SK-N-SH (cell line): ENCODE data around the gene DNASE1L2. TPM values are rescaled to one million over a fixed set of nuclear protein-coding genes. Genes with fewer than 3 reads are reported as not detected.

Experiments used
- CTCF ChIA-PET: fragments of 300-600, 350-600 bp; formaldehyde crosslinking; extraction: SDS; loops from one replicate; lab custom pipeline; 2021; lab: Yijun Ruan, JAX
- POLR2A ChIA-PET: fragments of 350-600 bp; sonication (Branson Sonifier 250); formaldehyde crosslinking; extraction: SDS; loops from one replicate; lab custom pipeline; 2020; ENCODE audit warnings: antibody characterized with exemption, inconsistent platforms; lab: Yijun Ruan, JAX
- DNase-seq: peaks from one replicate; pipeline ENCODE4 v3.0.0; 2012
- H2AFZ ChIP-seq: fragments of 200-600 bp; sonication (generic); 2 replicates; pipeline ENCODE4 v1.8.1; 2016; ENCODE audit warnings: antibody characterized with exemption, mild to moderate bottlenecking, low read depth
- H3F3A ChIP-seq: fragments of 200-600 bp; sonication (generic); replicated peaks from 2 replicates; pipeline ENCODE3; 2016; ENCODE audit warnings: antibody characterized with exemption, mild to moderate bottlenecking; ENCODE audit not compliant: insufficient read depth
- H3K27ac ChIP-seq, 2 experiments: fragments of 200-500 bp in 1 of 2; fragments of 200-600 bp in 1 of 2; sonication (Bioruptor generic) in 1 of 2; sonication (generic), shearing (Covaris generic) in 1 of 2; 2 replicates each; pipeline versions ENCODE4 v1.5.1 to v1.6.1; 2014 to 2016; ENCODE audit warnings: low read depth in 2 of 2, inconsistent platforms in 1 of 2, low read length in 1 of 2, mild to moderate bottlenecking in 1 of 2, mixed read lengths in 1 of 2
- H3K27me3 ChIP-seq: fragments of 200-600 bp; sonication (generic), shearing (Covaris generic); 2 replicates; pipeline ENCODE4 v1.6.1; 2016; ENCODE audit warnings: mixed run types; ENCODE audit not compliant: insufficient read depth
- H3K36me3 ChIP-seq, 2 experiments: fragments of 200-500 bp in 1 of 2; fragments of 200-600 bp in 1 of 2; sonication (Bioruptor generic) in 1 of 2; sonication (generic) in 1 of 2; replicated peaks in 1 of 2; 2 replicates each; pipeline versions ENCODE3 to v1.5.1; 2014 to 2016; ENCODE audit warnings: low read length in 1 of 2, mild to moderate bottlenecking in 1 of 2; ENCODE audit not compliant: insufficient read depth in 2 of 2, control insufficient read depth in 1 of 2
- H3K4me1 ChIP-seq, 2 experiments: fragments of 200-500 bp in 1 of 2; fragments of 200-600 bp in 1 of 2; sonication (Bioruptor generic) in 1 of 2; sonication (generic), shearing (Covaris generic) in 1 of 2; 2 replicates each; pipeline versions ENCODE4 v1.5.1 to v1.6.1; 2014 to 2016; ENCODE audit warnings: low read depth in 1 of 2, low read length in 1 of 2, mixed run types in 1 of 2; ENCODE audit not compliant: insufficient read depth in 2 of 2, control insufficient read depth in 1 of 2
- H3K4me2 ChIP-seq: fragments of 200-600 bp; sonication (generic), shearing (Covaris generic); 2 replicates; pipeline ENCODE4 v1.6.1; 2017; ENCODE audit warnings: mixed run types
- H3K4me3 ChIP-seq, 2 experiments: fragments of 200-500 bp in 1 of 2; fragments of 200-600 bp in 1 of 2; sonication (Bioruptor generic) in 1 of 2; sonication (generic), shearing (Covaris generic) in 1 of 2; 2 replicates each; pipeline versions ENCODE4 v1.5.1 to v1.8.1; 2014 to 2016; ENCODE audit warnings: low read depth in 2 of 2, inconsistent platforms in 1 of 2, low read length in 1 of 2, mild to moderate bottlenecking in 1 of 2, mixed read lengths in 1 of 2, moderate library complexity in 1 of 2
- H3K79me2 ChIP-seq: fragments of 200-600 bp; sonication (generic); 2 replicates; pipeline ENCODE4 v1.8.1; 2017; ENCODE audit warnings: mild to moderate bottlenecking; ENCODE audit not compliant: insufficient read depth
- H3K9ac ChIP-seq: fragments of 200-600 bp; sonication (generic); 2 replicates; pipeline ENCODE4 v1.6.1; 2017; ENCODE audit warnings: mixed run types
- H3K9me2 ChIP-seq: fragments of 200-600 bp; sonication (generic); 2 replicates; pipeline ENCODE4 v1.6.1; 2017; ENCODE audit warnings: mixed run types
- H3K9me3 ChIP-seq: fragments of 200-600 bp; sonication (generic); 2 replicates; pipeline ENCODE4 v1.6.1; 2017; ENCODE audit warnings: mixed run types, mild to moderate bottlenecking, moderate library complexity
- H4K20me1 ChIP-seq: fragments of 200-600 bp; sonication (generic); 2 replicates; pipeline ENCODE4 v1.6.1; 2017; ENCODE audit warnings: mild to moderate bottlenecking, mixed run types; ENCODE audit not compliant: insufficient read depth
- ELF1 ChIP-seq: IDR thresholded peaks from 2 replicates; pipeline ENCODE4 v1.4.0; 2012
- EP300 ChIP-seq, 2 experiments: IDR thresholded peaks; 2 replicates each; pipeline versions ENCODE4 v1.4.0 to v1.6.1; 2012; ENCODE audit warnings: borderline replicate concordance in 1 of 2, low read depth in 1 of 2, low read length in 1 of 2
- EZH2phosphoT487 ChIP-seq: fragments of 200-600 bp; sonication (generic); IDR thresholded peaks from 2 replicates; pipeline ENCODE4 v1.6.1; 2017; ENCODE audit warnings: low read depth, mixed run types, mild to moderate bottlenecking, antibody characterized with exemption, moderate library complexity, borderline replicate concordance
- FOXM1 ChIP-seq: IDR thresholded peaks from 2 replicates; pipeline ENCODE4 v1.4.0; 2012; ENCODE audit warnings: low read depth, mild to moderate bottlenecking
- MEF2A ChIP-seq: IDR thresholded peaks from 2 replicates; pipeline ENCODE4 v1.4.0; 2012; ENCODE audit warnings: low read depth, borderline replicate concordance
- NFIC ChIP-seq: IDR thresholded peaks from 2 replicates; pipeline ENCODE4 v1.4.0; 2012; ENCODE audit warnings: borderline replicate concordance
- POLR2AphosphoS5 ChIP-seq: IDR thresholded peaks from 2 replicates; pipeline ENCODE4 v1.6.1; 2012; ENCODE audit warnings: low read depth, low read length
- RCOR1 ChIP-seq: fragments of 150-350 bp; IDR thresholded peaks from 2 replicates; pipeline ENCODE4 v1.6.1; 2017; ENCODE audit warnings: antibody characterized with exemption, low read length
- RXRA ChIP-seq: IDR thresholded peaks from 2 replicates; pipeline ENCODE4 v1.4.0; 2012; ENCODE audit warnings: low read depth, mild to moderate bottlenecking, borderline replicate concordance
- SMC3 ChIP-seq: IDR thresholded peaks from 2 replicates; pipeline ENCODE4 v1.6.1; 2012; ENCODE audit warnings: low read depth, low read length, improper control_type of control experiment
- TAF1 ChIP-seq: IDR thresholded peaks from 2 replicates; pipeline ENCODE4 v1.6.1; 2012; ENCODE audit warnings: low read depth, mild to moderate bottlenecking, low read length, moderate library complexity, borderline replicate concordance
- TCF12 ChIP-seq: IDR thresholded peaks from 2 replicates; pipeline ENCODE4 v1.4.0; 2012
- TEAD4 ChIP-seq: IDR thresholded peaks from 2 replicates; pipeline ENCODE4 v1.4.0; 2012; ENCODE audit warnings: mild to moderate bottlenecking, borderline replicate concordance; ENCODE audit not compliant: insufficient read depth
- YY1 ChIP-seq: IDR thresholded peaks from 2 replicates; pipeline ENCODE4 v1.4.0; 2012; ENCODE audit warnings: low read depth, mild to moderate bottlenecking
- WGBS: methylation state at CpG from one replicate; pipeline ENCODE4 v1.1.6; 2017; ENCODE audit warnings: low lambda C conversion rate; 5-methylcytosine and 5-hydroxymethylcytosine counted together
- polyA plus RNA-seq, 3 experiments: library from polyadenylated mRNA; depleted of rRNA; stranded (reverse); fragments of >200 nt; gene quantifications; 2 replicates each; pipeline ENCODE4 v1.2.3, GENCODE V29; 2012
- TF ChIP-seq, protein P1 (sequence below): IDR thresholded peaks from 2 replicates; pipeline ENCODE4 v1.4.0; 2012; ENCODE audit warnings: low read depth, borderline replicate concordance
- TF ChIP-seq, protein P2 (sequence below): IDR thresholded peaks from 2 replicates; pipeline ENCODE4 v1.4.0; 2012; ENCODE audit warnings: low read depth
- TF ChIP-seq, protein P3 (sequence below): fragments of 150-350 bp; IDR thresholded peaks from 2 replicates; pipeline ENCODE4 v1.6.1; 2016; ENCODE audit warnings: mild to moderate bottlenecking, low read depth, low read length
- TF ChIP-seq, protein P4 (sequence below): fragments of 150-350 bp; IDR thresholded peaks from 2 replicates; pipeline ENCODE4 v1.6.1; 2017; ENCODE audit warnings: antibody characterized with exemption, low read length, low read depth, borderline replicate concordance
- TF ChIP-seq, protein P5 (sequence below): IDR thresholded peaks from 2 replicates; pipeline ENCODE4 v1.4.0; 2012; ENCODE audit warnings: low read depth, borderline replicate concordance
- TF ChIP-seq, protein P6 (sequence below): fragments of 200-600 bp; sonication (generic); IDR thresholded peaks from 2 replicates; pipeline ENCODE4 v1.6.1; 2017; ENCODE audit warnings: antibody characterized with exemption, mild to moderate bottlenecking, moderate library complexity

Gene DNASE1L2
- polyA plus RNA-seq, 1 of the 3 experiments (the other 2 are of a cell fraction), result 2.5 TPM

DNA sequence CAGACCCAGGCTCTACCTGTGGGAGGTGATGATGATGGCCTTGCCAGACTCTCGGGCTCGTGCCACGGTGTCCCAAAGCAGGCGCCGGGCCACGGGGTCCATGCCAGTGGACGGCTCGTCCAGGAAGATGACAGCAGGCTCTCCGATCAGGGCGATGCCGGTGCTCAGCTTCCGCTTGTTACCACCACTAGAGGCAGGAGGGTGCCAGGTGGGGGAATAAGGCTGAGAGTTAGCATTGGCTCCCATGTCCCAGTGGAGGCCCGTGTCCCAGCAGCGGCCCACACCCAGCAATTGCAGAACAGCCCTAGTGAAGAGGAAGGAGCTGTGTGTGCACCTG is 42.0 kb downstream of the DNASE1L2 start:
- H3K9ac ChIP-seq, result no peak overlapping the region
- no peaks in the 10 kb centered on the region for H3K9me2 ChIP-seq
- no CpG with 5 or more reads among the region's 14 CpGs for WGBS
- no peak overlapping the region for H3K27ac ChIP-seq
- DNase-seq, result no peak
- no peak for TF ChIP-seq POLR2AphosphoS5
- no peak for TF ChIP-seq TEAD4
- TF ChIP-seq SMC3, result no peak
- TF ChIP-seq, protein P1, sequence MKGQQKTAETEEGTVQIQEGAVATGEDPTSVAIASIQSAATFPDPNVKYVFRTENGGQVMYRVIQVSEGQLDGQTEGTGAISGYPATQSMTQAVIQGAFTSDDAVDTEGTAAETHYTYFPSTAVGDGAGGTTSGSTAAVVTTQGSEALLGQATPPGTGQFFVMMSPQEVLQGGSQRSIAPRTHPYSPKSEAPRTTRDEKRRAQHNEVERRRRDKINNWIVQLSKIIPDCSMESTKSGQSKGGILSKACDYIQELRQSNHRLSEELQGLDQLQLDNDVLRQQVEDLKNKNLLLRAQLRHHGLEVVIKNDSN, result no peak
- no peak for TF ChIP-seq EZH2phosphoT487
- no peak for TF ChIP-seq EP300 (IDR thresholded peaks at IDR 0.05; ENCODE audit: borderline replicate concordance in 1 of 2, low read depth in 1 of 2, low read length in 1 of 2)
- no peak for TF ChIP-seq ELF1
- no peak for TF ChIP-seq NFIC
- no peak for TF ChIP-seq TCF12
- TF ChIP-seq YY1, result no peak
- no peak for TF ChIP-seq FOXM1
- TF ChIP-seq, protein P2, sequence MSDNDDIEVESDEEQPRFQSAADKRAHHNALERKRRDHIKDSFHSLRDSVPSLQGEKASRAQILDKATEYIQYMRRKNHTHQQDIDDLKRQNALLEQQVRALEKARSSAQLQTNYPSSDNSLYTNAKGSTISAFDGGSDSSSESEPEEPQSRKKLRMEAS, result no peak
- no peak for TF ChIP-seq MEF2A
- TF ChIP-seq TAF1, result no peak
- TF ChIP-seq, protein P3, sequence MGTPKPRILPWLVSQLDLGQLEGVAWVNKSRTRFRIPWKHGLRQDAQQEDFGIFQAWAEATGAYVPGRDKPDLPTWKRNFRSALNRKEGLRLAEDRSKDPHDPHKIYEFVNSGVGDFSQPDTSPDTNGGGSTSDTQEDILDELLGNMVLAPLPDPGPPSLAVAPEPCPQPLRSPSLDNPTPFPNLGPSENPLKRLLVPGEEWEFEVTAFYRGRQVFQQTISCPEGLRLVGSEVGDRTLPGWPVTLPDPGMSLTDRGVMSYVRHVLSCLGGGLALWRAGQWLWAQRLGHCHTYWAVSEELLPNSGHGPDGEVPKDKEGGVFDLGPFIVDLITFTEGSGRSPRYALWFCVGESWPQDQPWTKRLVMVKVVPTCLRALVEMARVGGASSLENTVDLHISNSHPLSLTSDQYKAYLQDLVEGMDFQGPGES, result no peak
- TF ChIP-seq, protein P4, sequence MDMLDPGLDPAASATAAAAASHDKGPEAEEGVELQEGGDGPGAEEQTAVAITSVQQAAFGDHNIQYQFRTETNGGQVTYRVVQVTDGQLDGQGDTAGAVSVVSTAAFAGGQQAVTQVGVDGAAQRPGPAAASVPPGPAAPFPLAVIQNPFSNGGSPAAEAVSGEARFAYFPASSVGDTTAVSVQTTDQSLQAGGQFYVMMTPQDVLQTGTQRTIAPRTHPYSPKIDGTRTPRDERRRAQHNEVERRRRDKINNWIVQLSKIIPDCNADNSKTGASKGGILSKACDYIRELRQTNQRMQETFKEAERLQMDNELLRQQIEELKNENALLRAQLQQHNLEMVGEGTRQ, result no peak
- TF ChIP-seq, protein P5, sequence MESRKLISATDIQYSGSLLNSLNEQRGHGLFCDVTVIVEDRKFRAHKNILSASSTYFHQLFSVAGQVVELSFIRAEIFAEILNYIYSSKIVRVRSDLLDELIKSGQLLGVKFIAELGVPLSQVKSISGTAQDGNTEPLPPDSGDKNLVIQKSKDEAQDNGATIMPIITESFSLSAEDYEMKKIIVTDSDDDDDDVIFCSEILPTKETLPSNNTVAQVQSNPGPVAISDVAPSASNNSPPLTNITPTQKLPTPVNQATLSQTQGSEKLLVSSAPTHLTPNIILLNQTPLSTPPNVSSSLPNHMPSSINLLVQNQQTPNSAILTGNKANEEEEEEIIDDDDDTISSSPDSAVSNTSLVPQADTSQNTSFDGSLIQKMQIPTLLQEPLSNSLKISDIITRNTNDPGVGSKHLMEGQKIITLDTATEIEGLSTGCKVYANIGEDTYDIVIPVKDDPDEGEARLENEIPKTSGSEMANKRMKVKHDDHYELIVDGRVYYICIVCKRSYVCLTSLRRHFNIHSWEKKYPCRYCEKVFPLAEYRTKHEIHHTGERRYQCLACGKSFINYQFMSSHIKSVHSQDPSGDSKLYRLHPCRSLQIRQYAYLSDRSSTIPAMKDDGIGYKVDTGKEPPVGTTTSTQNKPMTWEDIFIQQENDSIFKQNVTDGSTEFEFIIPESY, result no peak
- no peak for TF ChIP-seq RCOR1
- no peak for TF ChIP-seq RXRA
- TF ChIP-seq, protein P6, sequence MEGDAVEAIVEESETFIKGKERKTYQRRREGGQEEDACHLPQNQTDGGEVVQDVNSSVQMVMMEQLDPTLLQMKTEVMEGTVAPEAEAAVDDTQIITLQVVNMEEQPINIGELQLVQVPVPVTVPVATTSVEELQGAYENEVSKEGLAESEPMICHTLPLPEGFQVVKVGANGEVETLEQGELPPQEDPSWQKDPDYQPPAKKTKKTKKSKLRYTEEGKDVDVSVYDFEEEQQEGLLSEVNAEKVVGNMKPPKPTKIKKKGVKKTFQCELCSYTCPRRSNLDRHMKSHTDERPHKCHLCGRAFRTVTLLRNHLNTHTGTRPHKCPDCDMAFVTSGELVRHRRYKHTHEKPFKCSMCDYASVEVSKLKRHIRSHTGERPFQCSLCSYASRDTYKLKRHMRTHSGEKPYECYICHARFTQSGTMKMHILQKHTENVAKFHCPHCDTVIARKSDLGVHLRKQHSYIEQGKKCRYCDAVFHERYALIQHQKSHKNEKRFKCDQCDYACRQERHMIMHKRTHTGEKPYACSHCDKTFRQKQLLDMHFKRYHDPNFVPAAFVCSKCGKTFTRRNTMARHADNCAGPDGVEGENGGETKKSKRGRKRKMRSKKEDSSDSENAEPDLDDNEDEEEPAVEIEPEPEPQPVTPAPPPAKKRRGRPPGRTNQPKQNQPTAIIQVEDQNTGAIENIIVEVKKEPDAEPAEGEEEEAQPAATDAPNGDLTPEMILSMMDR, result no peak
- H3K4me1 ChIP-seq, result no peaks in the 10 kb centered on the region
- POLR2A ChIA-PET, result no interaction called here
- no peaks in the 10 kb centered on the region for H3K79me2 ChIP-seq
- peaks cover 0 to 9% of the 10 kb centered on the region in 2 experiments for H3K36me3 ChIP-seq
- H3K27me3 ChIP-seq, result no peaks in the 10 kb centered on the region
- CTCF ChIA-PET, result interaction anchor here (1.5 kb wide), 1 partner anchor 9 kb away, joined by 4 read pairs; no protein-coding TSS in a partner anchor
- no peak overlapping the region for H2AFZ ChIP-seq
- no peak overlapping the region for H3K4me3 ChIP-seq
- no peak overlapping the region for H3K4me2 ChIP-seq
- no peaks in the 10 kb centered on the region for H4K20me1 ChIP-seq
- no peaks in the 10 kb centered on the region for H3K9me3 ChIP-seq
- H3F3A ChIP-seq, result peaks cover 4% of the 10 kb centered on the region
